GM19240 (cell line): ENCODE data around the gene DCAF8.
"Not testable (repeated sequence)": the region's sequence is repeated elsewhere in the genome, so short reads cannot be mapped to it uniquely, and the experiment has no call there.

Source experiments
- DNase-seq: peaks from one replicate; pipeline ENCODE4 v3.0.0; 2011; ENCODE audit warnings: low spot score; ENCODE audit not compliant: insufficient read length

DCAF8 gene

DNA sequence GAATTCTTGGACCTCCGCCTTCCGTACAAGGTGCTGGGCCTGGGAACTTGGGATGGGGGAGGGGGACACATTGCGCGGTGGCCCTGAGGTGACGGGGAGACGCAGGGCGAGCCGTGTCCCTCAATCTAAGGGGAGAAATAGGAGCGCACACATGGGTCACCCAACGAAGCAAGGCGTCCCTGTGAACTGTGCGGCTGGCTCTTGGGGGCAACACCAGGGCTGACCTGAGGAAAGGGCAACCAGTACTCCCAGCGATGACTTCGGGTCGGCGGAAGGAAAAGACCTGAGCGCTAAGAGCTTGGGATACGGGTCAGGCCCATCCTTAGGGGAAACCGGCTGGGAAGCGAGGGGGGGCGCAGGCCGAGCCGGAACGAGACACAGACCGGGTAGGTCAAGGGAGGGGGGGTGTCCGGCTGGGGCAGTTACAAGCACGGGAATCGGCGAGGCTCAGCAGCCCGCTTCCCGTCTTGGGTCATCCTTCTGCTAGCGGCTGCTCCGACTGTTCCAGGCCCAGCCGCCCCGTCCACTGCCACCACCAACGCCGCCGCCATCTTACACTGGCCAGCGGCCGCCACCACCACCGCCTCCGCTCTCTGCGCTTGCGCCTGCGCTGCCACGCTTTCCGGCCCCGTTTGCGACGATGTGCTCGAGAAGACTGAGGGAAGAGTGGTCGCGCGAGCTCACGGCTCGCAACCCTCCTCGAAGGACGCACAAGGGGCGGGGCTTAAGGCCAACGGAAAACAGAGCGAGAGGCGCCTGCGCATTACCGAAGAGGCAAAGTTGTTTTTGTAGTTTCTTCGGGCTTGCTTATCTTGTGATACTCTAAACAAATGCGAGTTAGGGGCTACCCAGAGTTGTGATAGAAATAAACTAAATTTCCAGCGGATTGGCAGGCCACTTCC is at the start of gene DCAF8:
DCAF8 (minus strand) TSS at position 657 of the 902 bp plus-strand sequence. CDS start 18,541 bp downstream, outside the sequence.
- peak; percentile 86 for DNase-seq

- DNase-seq, result no peak
Measured at GRCh38 chr1:160309571-160309970, 47.2 kb upstream of the DCAF8 start.

DNA sequence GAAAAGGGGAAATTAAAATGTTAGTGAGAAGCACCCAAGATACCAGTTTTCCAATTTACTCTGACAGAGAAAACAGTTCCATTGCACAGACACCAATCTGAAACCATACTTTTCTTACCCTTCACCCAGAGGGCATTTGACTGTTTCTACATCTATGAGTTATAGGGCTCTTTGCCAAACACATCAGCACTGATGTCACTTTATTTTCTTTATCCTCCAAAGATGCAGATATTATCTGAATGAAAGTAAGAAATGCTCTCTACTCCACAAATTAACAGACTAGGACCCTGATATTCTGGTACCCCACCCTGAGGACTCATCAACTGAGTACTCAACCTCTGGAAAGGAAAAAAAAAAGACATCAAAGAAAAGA is 46.8 kb upstream of the DCAF8 start:
- DNase-seq, result no peak

GRCh38 chr1:160308451-160309184 is 46.3 kb upstream of the DCAF8 start:
- no peak for DNase-seq

- DNase-seq, result no peak
Measured at GRCh38 chr1:160307118-160307791, 44.9 kb upstream of the DCAF8 start.

DNA sequence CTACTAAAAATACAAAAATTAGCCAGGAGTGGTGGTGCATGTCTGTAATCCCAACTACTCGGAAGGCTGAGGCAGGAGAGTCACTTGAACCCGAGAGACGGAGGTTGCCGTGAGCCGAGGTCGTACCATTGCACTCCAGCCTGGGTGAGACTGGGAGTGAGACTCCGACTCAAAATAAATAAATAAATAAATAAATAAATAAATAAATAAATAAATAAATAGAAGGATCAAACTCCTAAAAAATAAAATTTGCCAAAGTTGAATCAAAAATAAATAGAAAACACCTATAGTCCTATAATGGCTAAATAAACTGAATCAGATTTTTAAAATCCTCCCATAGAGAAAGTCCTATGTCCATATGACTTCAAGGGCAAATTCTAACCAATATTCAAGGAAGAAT is 37.8 kb upstream of the DCAF8 start:
- no peak for DNase-seq

GRCh38 chr1:160296036-160296435 is 33.7 kb upstream of the DCAF8 start:
- DNase-seq, result no peak

GRCh38 chr1:160293020-160293968 is 30.9 kb upstream of the DCAF8 start:
- no peak for DNase-seq

DNA sequence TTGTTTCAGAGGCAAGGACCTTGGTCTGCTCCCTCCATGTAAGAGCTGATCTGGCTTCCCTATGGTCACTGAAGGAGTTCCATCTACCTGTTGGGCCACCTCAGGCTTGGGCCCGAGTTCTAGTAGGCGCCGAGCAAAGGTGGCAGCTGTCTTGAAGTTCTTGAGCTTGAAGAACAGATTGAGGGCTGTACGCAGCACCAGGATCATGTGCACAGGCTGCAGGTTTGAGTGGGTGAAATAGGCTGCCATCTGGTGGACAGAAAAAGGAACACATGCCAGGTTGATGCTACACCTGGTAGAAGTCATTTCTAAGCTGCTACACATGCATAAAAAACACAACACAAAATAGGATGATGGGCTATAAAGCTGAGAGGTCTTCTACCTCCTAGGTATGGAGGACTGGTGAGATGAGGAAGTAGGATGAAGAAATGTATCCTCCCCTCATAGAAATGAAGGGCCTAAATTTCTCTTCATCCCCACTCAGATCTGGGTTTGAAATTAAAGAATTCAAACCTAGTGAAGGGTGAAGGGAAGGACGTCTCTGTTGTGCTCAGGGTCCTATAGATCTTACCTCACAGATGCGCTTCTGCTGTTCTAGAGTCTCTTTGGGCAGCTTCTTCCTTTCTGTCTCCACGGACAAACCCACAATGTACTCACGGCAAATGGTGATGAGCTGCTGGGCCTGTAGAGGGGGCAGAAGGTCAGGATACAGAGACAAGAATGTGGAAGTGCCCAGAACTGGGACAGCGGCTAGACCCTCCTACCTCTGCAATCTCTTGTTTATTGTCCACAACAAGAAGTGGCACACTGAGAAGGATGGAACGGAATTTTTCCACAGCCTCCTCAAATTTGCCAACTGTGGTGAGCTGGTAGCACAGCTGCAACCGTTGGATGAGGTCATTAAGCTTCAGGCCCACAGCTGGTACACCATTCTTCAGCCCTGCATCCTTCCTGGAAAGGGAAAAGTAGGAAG is 29.2 kb upstream of the DCAF8 start:
- peak; percentile 38 for DNase-seq

GRCh38 chr1:160287769-160288168 is 25.4 kb upstream of the DCAF8 start:
- not testable (repeated sequence) for DNase-seq

DNA sequence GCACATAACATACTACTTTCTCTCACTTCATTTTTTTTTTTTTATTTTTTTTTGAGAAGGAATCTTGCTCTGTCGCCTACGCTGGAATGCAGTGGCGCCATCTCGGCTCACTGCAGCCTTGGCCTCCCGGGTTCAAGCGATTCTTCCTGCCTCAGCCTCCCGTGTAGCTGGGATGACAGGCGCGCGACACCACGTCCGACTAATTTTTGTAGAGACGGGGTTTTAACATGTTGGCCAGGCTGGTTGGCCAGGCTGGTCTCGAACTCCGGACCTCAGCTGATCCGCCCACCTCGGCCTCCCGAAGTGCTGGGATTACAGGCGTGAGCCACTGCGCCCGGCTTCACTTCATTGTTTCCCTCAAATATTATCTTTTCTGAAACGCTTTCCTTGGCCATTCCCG is 23.2 kb upstream of the DCAF8 start:
- DNase-seq, result no peak

GRCh38 chr1:160284782-160285344 is 22.5 kb upstream of the DCAF8 start, which contains the start of gene PEX19:
Gene PEX19 (minus strand): TSS chr1:160285133. CDS start chr1:160285124, 9 bp downstream.
- DNase-seq, result peak; percentile 78

DNA sequence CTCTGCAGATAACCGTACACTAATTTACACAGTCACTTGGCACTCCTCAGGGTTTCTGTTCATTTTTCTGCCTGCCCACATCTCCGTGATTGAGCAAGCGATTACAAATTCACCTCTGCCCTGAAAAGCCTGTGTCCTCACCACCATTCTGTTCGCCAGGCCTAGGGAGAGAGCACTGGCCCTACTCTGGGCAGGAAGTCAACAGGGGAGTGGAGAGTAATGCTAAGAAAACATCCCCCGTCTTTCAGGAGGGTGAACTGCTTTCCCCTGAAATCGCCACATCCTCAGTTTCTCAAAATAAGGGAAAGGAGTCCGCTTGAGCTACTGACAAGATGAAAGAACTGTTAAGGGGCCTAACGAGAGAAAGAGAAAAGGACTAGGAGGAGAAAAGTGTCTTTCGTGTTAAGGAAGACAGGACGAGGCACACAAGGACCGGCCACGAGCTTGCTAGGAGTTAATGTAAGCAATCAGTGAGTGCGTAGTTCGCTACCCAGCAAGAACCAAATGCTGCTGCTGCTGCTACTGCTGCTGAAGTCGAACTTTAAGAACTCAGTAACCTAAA is 22.0 kb upstream of the DCAF8 start:
- no peak for DNase-seq

DNA sequence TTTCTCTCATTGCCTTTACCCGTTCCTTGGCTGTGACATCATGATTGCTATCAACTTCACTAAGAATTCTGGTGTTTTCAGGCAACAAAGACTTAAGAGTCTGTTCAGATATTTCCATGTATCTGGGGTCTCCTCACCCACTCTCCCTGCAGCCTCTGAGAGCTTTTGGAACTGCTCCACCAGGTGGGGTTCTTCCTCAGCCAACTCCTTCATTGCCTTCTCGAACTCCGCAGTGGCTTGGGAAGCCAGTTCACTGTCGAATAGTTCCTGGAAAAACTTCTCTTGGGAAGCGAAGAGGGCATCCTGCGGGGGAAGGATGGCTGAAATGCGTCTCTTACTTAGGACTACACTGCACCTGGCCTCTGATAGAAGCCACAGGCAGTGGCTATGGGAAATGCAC is 20.5 kb upstream of the DCAF8 start:
- DNase-seq, result no peak

GRCh38 chr1:160277987-160278386 is 15.6 kb upstream of the DCAF8 start:
- no peak for DNase-seq

DNA sequence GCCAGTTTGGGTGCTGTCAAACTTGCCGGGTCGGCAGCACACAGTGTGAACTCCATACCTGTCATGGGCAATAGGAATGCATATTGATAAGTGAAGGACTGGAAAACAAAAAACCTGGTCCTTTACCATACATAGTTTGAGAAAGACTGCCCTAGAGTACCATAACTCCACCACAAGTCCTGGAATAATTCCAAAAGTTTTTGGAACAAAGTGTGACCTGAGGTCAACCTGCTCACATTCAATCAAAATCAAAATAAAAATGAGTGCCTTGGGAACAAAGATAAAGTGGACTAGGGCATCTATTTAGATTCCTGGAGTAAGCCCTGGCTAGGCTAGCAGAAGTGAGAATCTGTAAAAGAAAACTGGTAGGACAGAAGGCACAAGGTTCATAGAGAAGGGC is 15.0 kb upstream of the DCAF8 start:
- DNase-seq, result no peak

DNA sequence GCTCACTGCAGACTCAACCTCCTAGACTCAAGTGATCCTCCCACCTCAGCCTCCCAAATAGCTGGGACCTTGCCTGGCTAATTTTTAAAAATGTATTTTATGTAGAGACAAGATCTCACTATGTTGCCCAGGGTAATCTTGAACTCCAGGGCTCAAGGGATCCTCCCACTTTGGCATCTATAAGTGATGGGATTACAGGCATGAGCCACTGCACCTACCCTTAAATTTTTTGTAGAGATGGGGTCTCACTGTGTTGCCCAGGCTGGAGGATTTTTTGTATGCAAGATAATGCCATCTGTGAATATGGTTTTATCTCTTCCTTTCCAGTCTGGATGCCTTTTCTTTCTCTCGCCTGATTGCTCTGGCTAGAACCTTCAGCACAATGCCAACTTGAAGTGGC is 8.7 kb upstream of the DCAF8 start:
- DNase-seq, result no peak

GRCh38 chr1:160267284-160267991 is 5.1 kb upstream of the DCAF8 start:
- DNase-seq, result no peak
